ENCODE measurements around the gene KLF16. TPM values are rescaled to one million over a fixed set of nuclear protein-coding genes. Genes with fewer than 3 reads are reported as not detected.

The KLF16 gene
- total and polyA plus RNA-seq, 9 of the 15 experiments (the other 6 are each of a cell fraction or from before 2014, with no cell fraction given) = 0.04 to 60.4 (median 6.8) TPM

GRCh38 chr19:1848399-1849131 is 14.8 kb downstream of the KLF16 start, which contains the start of gene REXO1 (continued):
- TF ChIP-seq KDM2B (CRISPR knock-in tag; IDR thresholded peaks at IDR 0.05) (no peak), YBX1 (IDR thresholded peaks at IDR 0.05) (no peak), SIRT6 (IDR thresholded peaks at IDR 0.05; ENCODE audit: low read depth, low read length) (no peak), ZNF311 (CRISPR knock-in tag; IDR thresholded peaks at IDR 0.05) (no peak), EGR1 (conservative IDR thresholded peaks at IDR 0.05) (0 out of 2 replicates have a peak, but pooled peaks have one; percentile 16), HMG20B (CRISPR knock-in tag; IDR thresholded peaks at IDR 0.05) (no peak), SRSF7 (optimal IDR thresholded peaks at IDR 0.05; ENCODE audit: low read depth, low read length) (no peak), MYNN (IDR thresholded peaks at IDR 0.05) (no peak), MYNN (CRISPR knock-in tag; IDR thresholded peaks at IDR 0.05) (no peak), ZNF668 (CRISPR knock-in tag; IDR thresholded peaks at IDR 0.05) (no peak), TEAD4 (IDR thresholded peaks at IDR 0.05; ENCODE audit: low read length) (no peak; the same call in 1 of the 2 replicates), TEAD4 (CRISPR knock-in tag; IDR thresholded peaks at IDR 0.05; ENCODE audit: borderline replicate concordance) (no peak), IFI16 (CRISPR knock-in tag; IDR thresholded peaks at IDR 0.05) (no peak), TEAD1 (CRISPR knock-in tag; IDR thresholded peaks at IDR 0.05) (peak in 1 of 2 experiments; percentile 60; a peak in 1 of 4 replicates), ZNF146 (CRISPR knock-in tag; IDR thresholded peaks at IDR 0.05; ENCODE audit: unreplicated experiment) (no peak), L3MBTL2 (IDR thresholded peaks at IDR 0.05) (peak; percentile 47), ZNF830 (CRISPR knock-in tag; IDR thresholded peaks at IDR 0.05) (no peak), TCF7 (IDR thresholded peaks at IDR 0.05; ENCODE audit: borderline replicate concordance) (0 out of 2 replicates have a peak, but pooled peaks have one; percentile 46), AFF4 (CRISPR knock-in tag; IDR thresholded peaks at IDR 0.05) (0 out of 2 replicates have a peak, but pooled peaks have one; percentile 37)
- TF ChIP-seq, protein P1, sequence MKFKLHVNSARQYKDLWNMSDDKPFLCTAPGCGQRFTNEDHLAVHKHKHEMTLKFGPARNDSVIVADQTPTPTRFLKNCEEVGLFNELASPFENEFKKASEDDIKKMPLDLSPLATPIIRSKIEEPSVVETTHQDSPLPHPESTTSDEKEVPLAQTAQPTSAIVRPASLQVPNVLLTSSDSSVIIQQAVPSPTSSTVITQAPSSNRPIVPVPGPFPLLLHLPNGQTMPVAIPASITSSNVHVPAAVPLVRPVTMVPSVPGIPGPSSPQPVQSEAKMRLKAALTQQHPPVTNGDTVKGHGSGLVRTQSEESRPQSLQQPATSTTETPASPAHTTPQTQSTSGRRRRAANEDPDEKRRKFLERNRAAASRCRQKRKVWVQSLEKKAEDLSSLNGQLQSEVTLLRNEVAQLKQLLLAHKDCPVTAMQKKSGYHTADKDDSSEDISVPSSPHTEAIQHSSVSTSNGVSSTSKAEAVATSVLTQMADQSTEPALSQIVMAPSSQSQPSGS (CRISPR knock-in tag; IDR thresholded peaks at IDR 0.05) = no peak
- TF ChIP-seq, protein P2, sequence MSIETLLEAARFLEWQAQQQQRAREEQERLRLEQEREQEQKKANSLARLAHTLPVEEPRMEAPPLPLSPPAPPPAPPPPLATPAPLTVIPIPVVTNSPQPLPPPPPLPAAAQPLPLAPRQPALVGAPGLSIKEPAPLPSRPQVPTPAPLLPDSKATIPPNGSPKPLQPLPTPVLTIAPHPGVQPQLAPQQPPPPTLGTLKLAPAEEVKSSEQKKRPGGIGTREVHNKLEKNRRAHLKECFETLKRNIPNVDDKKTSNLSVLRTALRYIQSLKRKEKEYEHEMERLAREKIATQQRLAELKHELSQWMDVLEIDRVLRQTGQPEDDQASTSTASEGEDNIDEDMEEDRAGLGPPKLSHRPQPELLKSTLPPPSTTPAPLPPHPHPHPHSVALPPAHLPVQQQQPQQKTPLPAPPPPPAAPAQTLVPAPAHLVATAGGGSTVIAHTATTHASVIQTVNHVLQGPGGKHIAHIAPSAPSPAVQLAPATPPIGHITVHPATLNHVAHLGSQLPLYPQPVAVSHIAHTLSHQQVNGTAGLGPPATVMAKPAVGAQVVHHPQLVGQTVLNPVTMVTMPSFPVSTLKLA (conservative IDR thresholded peaks at IDR 0.05) = peak; percentile 38 to 58; a peak in 3 of 4 replicates
- TF ChIP-seq, protein P3, sequence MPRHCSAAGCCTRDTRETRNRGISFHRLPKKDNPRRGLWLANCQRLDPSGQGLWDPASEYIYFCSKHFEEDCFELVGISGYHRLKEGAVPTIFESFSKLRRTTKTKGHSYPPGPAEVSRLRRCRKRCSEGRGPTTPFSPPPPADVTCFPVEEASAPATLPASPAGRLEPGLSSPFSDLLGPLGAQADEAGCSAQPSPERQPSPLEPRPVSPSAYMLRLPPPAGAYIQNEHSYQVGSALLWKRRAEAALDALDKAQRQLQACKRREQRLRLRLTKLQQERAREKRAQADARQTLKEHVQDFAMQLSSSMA (CRISPR knock-in tag; IDR thresholded peaks at IDR 0.05) = no peak
